Neural cell (in vitro differentiated cells): ENCODE measurements around the gene RAD51B.

ENCODE experiments used
- EP300 ChIP-seq: fragments of 450-650 bp; conservative IDR thresholded peaks from 2 replicates; pipeline ENCODE4 v1.6.1; 2014; ENCODE audit warnings: antibody characterized with exemption, mild to moderate bottlenecking, moderate library complexity; ENCODE audit not compliant: poor library complexity, severe bottlenecking
- MXI1 ChIP-seq: fragments of 450-650 bp; conservative IDR thresholded peaks from 2 replicates; pipeline ENCODE4 v1.6.1; 2014; ENCODE audit warnings: antibody characterized with exemption, mild to moderate bottlenecking; ENCODE audit not compliant: poor library complexity, severe bottlenecking
- RAD21 ChIP-seq: fragments of 450-650 bp; conservative IDR thresholded peaks from 2 replicates; pipeline ENCODE4 v1.6.1; 2014; ENCODE audit warnings: antibody characterized with exemption, mild to moderate bottlenecking, moderate library complexity
- TF ChIP-seq, protein P1 (sequence below): fragments of 450-650 bp; IDR thresholded peaks from 2 replicates; pipeline ENCODE4 v1.5.1; 2014; ENCODE audit warnings: antibody characterized with exemption, mild to moderate bottlenecking, moderate library complexity; ENCODE audit not compliant: poor library complexity, severe bottlenecking

DNA sequence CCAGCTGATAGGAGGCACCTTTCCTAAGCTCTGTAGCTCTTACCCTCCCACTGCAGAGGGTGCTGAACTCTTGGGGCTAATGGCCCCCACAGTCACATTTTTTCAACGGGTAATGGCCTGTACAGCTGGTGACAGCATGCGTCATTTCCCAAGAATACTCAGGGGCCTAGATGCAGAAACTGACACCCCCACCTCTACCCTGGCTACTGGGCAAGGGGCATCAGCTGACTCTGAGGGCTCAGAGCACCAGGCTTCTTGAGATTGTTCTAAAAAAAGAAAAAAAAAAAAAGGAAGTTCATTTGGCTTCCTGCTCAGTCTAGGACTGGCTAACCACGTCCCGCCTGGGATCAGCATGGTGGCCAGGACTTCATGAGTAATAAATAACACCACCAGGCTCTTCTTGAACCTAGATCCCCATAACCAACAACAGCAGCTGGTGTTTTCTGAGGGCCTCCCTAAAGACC is 938.1 kb downstream of the RAD51B start:
- TF ChIP-seq RAD21 (no peak), MXI1 (no peak), EP300 (no peak)
- TF ChIP-seq, protein P1, sequence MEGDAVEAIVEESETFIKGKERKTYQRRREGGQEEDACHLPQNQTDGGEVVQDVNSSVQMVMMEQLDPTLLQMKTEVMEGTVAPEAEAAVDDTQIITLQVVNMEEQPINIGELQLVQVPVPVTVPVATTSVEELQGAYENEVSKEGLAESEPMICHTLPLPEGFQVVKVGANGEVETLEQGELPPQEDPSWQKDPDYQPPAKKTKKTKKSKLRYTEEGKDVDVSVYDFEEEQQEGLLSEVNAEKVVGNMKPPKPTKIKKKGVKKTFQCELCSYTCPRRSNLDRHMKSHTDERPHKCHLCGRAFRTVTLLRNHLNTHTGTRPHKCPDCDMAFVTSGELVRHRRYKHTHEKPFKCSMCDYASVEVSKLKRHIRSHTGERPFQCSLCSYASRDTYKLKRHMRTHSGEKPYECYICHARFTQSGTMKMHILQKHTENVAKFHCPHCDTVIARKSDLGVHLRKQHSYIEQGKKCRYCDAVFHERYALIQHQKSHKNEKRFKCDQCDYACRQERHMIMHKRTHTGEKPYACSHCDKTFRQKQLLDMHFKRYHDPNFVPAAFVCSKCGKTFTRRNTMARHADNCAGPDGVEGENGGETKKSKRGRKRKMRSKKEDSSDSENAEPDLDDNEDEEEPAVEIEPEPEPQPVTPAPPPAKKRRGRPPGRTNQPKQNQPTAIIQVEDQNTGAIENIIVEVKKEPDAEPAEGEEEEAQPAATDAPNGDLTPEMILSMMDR, result no peak
